NCI-H1092 treated with DMSO at 0.1 percent for 48 hours (cell line): ENCODE measurements around the gene ITPKB.
A peak's percentile ranks its signal among the peaks of the same experiment; 100 is the strongest.

Experiments used
- DNase-seq: peaks from one replicate; lab custom pipeline; 2025; lab: John Stamatoyannopoulos, UW

The ITPKB gene

DNA sequence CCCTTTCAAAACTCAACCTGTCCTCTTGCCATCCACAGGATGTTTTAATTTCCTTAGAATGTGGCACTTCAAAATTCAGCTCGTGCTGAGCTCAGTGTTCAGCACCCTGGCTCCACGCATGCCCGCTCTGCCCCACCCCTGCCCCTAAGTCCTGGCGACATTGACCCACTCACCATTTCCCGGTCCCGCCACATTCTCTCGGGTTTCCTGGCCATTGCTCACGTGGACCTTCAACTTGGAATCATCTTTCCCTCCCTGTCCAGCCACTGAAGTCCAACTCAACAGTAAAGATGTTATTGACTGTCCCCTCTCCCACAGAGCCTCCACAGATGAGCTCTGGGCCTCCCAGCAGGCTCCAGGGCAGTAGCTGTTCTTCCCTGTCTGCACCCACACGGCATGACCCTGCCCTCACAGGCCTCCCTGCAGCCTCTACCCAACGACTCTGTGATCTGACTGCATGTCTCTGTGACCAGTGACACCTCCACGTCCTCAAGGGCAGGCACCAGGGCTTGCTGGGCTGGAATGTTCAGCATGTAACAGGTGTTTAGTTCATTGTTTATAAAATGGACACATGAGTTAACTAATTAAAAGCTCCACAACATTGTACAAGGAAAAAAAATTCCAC, 53.8 kb downstream of the ITPKB start:
- DNase-seq = no peak

DNA sequence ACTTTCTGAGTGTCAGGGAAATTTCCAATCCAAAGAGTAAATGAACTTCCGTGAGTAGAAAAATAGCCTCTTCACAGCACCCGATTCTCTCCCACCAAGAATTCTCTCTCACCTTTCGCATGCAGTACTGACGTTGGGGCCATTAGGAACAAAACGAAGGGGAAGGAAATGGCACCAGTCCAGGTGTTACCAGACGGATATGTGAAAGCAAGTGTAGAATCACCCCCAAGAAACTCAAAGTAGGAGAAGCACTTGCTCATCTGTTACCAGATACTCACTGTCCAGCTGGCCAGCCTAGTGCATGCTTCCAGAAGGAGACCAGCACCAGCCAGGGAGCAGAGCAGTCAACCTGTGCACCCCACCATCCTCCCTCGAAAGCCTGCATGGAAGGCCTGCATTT, 55.1 kb downstream of the ITPKB start:
- no peak for DNase-seq

- DNase-seq = no peak
Observed at GRCh38 chr1:226682871-226683814, 55.9 kb downstream of the ITPKB start.

GRCh38 chr1:226681652-226682493, 57.2 kb downstream of the ITPKB start:
- DNase-seq = no peak

- DNase-seq = no peak
Observed at GRCh38 chr1:226680653-226681052, 58.4 kb downstream of the ITPKB start.

DNA sequence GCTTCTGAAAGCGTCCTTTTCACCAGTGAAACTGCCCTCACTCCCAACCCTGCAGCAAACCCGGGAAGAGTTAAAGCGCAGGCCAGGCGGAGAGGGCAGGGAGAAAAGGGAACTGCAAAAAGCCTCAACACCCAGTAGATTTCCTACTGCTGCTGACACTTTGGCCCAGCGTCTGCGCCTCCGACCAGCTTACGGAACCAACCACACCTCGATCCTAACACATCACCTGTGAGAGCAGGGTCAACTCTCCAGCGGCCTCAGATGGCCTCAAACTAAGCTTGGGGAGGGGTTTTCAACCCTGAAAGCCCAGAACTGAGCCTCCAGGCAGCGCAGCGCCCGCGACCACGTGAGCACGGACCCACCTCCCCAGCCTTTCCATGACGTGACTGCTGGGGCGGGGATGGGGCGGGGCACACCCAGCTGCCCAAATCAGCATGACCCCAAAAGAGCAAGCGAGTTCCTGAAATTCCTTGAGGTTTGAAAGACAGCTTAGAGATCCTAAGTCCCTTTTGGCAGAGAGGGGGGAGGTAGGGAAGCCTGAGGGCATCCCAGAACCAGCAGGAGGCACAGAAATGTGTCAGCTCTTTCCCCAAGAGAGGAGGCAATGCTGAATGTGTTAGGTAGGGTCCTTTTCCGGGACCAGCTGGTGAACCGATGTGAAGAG, 59.1 kb downstream of the ITPKB start:
- no peak for DNase-seq

- no peak for DNase-seq
Observed at GRCh38 chr1:226679262-226679661, 59.8 kb downstream of the ITPKB start.

DNA sequence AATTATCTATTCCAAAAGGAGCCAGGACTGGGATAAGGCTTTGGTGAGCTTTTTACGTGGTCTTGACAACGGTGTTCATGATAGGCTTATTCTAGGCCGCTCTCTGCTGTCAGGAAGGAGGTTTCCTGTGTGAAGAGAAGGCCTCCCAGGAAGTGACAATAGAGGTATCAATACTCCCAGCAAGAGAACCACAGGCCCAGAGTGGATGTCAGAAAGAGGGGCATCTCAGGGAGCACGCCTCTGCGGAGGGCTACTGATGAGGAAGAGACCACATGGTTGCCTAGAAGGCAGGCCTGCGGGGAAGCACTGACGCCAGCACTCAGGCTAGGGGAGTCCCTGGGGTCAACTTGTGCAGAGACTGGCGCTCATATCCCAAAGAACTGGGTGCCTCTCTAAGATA, 60.4 kb downstream of the ITPKB start:
- no peak for DNase-seq

DNA sequence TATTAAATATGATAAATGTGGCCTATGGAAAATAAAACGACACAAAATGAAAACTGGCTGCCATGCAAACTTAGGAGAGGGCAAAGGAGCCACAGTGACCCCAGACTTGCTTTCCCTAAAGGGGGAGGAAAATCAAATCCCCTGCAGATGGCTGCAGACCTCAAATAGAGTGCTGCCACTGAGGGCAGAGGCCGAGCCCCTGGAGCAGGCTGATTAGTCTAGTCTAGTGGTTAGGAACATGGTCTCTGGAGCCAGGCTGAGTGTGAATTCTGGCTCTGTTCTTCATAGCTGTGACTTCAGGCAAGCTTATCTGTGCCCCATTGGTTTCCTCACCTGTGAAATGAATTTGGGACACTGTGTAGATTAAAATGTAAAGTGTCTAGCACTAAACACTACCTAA, 60.8 kb downstream of the ITPKB start:
- DNase-seq = no peak

GRCh38 chr1:226677027-226678020, 61.8 kb downstream of the ITPKB start:
- no peak for DNase-seq

GRCh38 chr1:226676381-226676780, 62.7 kb downstream of the ITPKB start:
- DNase-seq = no peak

DNA sequence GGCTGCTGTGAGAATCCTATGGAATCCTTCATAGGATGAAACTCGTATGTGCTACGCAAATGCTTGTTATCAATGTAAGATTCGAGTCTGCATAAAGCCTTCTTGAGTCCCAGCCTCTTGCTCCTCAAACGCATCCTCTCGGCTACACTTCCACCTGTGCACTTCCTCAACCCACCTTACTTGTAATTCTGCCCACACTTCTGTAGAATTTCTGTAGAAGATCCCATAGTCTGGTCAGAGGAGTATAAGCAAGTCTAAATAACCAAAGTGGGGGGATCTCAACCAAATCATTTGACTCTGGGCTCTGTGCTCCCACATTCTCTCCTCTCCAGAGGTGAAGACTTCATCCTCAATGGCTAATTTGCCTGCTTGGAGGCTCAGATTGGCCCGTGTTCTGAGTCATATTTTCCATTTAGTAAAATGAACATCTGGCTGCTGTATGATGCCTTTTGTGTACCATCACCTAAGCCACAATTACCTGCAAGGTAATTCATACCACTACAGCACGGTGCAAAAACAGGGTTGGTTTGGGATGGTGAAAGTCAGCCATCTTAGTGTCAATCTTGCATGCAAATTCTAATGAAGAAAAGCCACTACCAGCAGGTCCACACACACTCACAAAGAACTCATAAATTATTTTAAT, 63.2 kb downstream of the ITPKB start:
- no peak for DNase-seq

DNA sequence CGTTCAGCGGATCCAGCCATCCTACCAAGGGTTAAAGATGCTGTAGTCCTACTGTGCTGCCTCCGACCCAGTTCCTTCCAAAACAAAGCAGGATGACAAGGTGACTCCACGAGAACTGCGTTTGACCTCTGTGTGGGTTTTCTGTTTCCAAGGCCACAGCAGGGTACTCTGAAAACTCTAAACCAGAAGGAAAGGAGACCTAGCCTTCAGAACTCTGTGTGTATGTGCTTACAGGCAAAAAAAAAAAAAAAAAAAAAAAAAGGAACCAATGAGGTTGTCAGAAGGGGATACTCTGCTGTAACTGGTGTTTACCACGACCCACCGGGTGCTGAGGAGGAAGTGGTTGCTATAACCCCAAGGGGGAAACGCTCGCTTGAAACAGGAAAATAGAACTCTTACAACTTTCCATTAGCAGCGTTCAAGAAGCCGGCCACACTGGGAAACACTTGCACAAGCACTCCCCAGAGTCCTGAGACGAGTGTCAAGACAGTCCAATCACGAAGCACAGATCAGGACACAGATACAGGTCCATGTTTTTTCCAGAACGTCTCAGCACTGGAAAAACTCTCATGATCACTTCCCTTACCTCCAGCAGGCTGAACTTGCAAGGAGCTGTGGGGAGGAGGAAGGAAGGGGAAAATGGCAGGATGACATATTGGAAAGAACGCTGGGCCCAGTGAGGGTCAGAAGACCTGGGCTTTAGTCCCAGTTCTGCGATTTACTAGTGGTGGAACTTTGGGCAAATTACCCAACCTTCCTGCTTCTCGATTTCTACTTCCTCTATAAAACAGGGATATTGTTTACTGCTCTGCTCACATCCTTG, 64.0 kb downstream of the ITPKB start:
- no peak for DNase-seq

DNA sequence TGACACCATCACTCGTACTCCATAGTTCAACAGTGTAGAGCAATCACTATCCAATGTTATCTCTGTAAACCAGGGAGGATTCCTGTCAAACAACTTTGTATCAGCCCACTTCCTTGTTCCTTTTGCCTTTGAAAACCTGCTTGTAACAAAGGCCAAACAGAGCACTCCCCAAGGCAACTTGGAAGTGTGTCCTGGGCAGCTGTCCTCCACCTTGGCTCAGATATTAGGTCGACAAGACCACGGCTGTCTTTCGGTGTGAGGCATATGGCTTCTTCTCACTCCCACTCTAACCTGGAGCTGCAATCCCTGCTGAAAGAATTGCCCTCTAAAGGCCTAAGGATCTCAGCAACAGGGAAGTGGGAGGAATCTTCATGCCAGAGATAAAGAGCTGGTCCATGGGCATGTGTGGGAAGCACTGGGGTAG, 66.7 kb downstream of the ITPKB start:
- DNase-seq = no peak

GRCh38 chr1:226671277-226671676, 67.8 kb downstream of the ITPKB start:
- DNase-seq = peak; percentile 57

DNA sequence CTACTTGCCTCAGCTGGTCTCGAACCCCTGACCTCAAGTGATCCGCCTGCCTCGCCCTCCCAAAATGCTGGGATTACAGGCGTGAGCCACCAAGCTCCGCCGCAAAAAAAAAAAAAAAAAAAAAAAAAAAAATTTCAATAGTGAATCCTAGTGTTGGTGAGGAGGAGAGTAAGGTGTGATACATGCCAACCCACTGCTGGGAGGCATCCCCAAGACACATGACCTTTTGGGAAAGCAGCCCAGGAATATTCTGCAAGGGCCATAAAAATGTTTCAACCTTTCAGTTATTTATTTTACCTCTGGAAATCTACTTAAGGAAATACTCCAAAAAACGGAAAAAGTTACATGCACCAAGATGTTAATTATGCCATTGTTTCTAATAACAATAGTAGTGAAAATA, 69.0 kb downstream of the ITPKB start:
- DNase-seq = no peak

DNA sequence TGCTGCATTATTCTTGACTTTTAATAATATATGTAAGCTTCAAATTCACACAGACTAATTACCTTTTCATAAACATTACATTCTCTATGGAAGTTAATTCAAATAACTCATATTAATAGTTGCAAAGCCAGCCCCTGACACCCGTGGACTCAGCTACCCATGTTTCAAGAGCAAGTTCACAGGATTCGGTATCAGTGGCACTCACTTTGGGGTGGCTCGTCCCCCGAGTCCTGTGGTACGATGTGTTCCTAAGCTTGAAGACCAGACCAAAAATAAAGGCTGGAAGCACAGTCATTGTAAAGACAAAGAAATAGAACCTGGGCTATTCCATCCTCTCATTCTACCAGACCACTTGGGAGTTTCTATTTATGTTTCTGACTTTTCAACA, 70.9 kb downstream of the ITPKB start:
- no peak for DNase-seq

DNA sequence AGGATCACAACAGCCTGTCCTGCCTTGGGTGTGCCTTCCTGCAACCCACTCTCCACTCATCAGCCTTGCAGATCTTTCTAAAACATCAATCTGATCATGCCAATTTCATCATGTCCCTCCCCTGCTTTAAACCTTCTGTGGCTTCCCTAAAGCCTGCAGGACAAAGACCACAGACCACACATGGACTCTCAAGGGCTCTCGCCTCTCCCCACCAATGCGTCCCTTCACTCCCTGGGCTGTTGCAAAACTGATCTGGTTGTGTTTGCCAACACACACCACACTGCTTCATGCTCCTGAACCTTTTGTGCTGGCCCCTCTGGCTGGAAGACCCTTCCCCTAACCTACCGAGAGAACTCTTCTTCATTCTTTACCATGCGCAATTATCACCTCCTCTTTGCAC, 72.4 kb downstream of the ITPKB start:
- no peak for DNase-seq

- DNase-seq = no peak
Observed at GRCh38 chr1:226666164-226666506, 72.9 kb downstream of the ITPKB start.
